CD4-positive, alpha-beta memory T cell (primary cell): Measurements from ENCODE around the gene TBC1D21. TPM values are rescaled to one million over a fixed set of nuclear protein-coding genes. Genes with fewer than 3 reads are reported as not detected.

Experiments
- CTCF ChIA-PET: fragments of 350-600 bp; sonication (Branson Sonifier 250); formaldehyde crosslinking; loops from one replicate; lab custom pipeline; 2021; ENCODE audit warnings: inconsistent platforms; ENCODE audit not compliant: partially characterized antibody; lab: Charles Lee
- POLR2A ChIA-PET: fragments of 350-600 bp; sonication (Branson Sonifier 250); formaldehyde crosslinking; loops from one replicate; lab custom pipeline; 2021; ENCODE audit not compliant: partially characterized antibody; lab: Charles Lee
- DNase-seq, 5 donors: peaks; one replicate each; pipeline versions ENCODE4 v3.0.0 to v3.0.0-alpha.2; 2020 to 2022; ENCODE audit warnings: mixed read lengths in 1 of 5
- H3K27ac ChIP-seq: one replicate; pipeline ENCODE4 v1.7.0; 2013; ENCODE audit warnings: low read depth, low read length
- H3K27me3 ChIP-seq: 2 replicates; pipeline ENCODE4 v1.7.0; 2013; ENCODE audit warnings: mild to moderate bottlenecking, low read length, moderate library complexity; ENCODE audit not compliant: insufficient read depth
- H3K36me3 ChIP-seq: 2 replicates; pipeline ENCODE4 v1.7.0; 2013; ENCODE audit warnings: mild to moderate bottlenecking, low read length, moderate library complexity; ENCODE audit not compliant: insufficient read depth
- H3K4me1 ChIP-seq: 2 replicates; pipeline ENCODE4 v1.7.0; 2013; ENCODE audit warnings: mild to moderate bottlenecking, low read length, moderate library complexity; ENCODE audit not compliant: insufficient read depth
- H3K4me3 ChIP-seq, 2 donors: one replicate each; pipeline ENCODE4 v1.7.0; 2013; ENCODE audit warnings: low read length in 2 of 2, mild to moderate bottlenecking in 1 of 2
- H3K9me3 ChIP-seq, 2 donors: one replicate each; pipeline ENCODE4 v1.7.0; 2013; ENCODE audit warnings: low read length in 2 of 2, control low read depth in 1 of 2; ENCODE audit not compliant: control insufficient read depth in 1 of 2
- H3K27ac Mint-ChIP-seq, 7 donors: one replicate each; pipeline ENCODE4 v1.8.0; 2020 to 2021; ENCODE audit warnings: mixed read lengths in 7 of 7, mild to moderate bottlenecking in 6 of 7, inconsistent platforms in 3 of 7, moderate library complexity in 3 of 7
- H3K27me3 Mint-ChIP-seq, 2 donors: one replicate each; pipeline ENCODE4 v1.8.0; 2020 to 2021; ENCODE audit warnings: mixed read lengths in 2 of 2
- H3K36me3 Mint-ChIP-seq, 2 donors: one replicate each; pipeline ENCODE4 v1.8.0; 2020 to 2021; ENCODE audit warnings: mixed read lengths in 2 of 2, inconsistent platforms in 1 of 2, mild to moderate bottlenecking in 1 of 2
- H3K4me1 Mint-ChIP-seq, 4 donors: one replicate each; pipeline ENCODE4 v1.8.0; 2020 to 2021; ENCODE audit warnings: mixed read lengths in 4 of 4, mild to moderate bottlenecking in 1 of 4
- H3K4me3 Mint-ChIP-seq, 8 donors: one replicate each; pipeline ENCODE4 v1.8.0; 2020 to 2021; ENCODE audit warnings: mixed read lengths in 8 of 8, mild to moderate bottlenecking in 7 of 8, moderate library complexity in 6 of 8, inconsistent platforms in 3 of 8
- H3K9me3 Mint-ChIP-seq, 8 donors: one replicate each; pipeline ENCODE4 v1.8.0; 2020 to 2021; ENCODE audit warnings: mixed read lengths in 8 of 8, mild to moderate bottlenecking in 5 of 8, inconsistent platforms in 3 of 8, moderate library complexity in 1 of 8
- intact Hi-C: fragments of 100-400 bp; cut with micrococcal nuclease; formaldehyde crosslinking; loops from one replicate; pipeline ENCODE4 v1.15.1; 2023
- polyA plus RNA-seq, 2 donors: library from polyadenylated mRNA; unstranded; fragments of 300-500 nt; fragmentation: Illumina TruSeq; gene quantifications; one replicate each; pipeline ENCODE4 v1.2.3, GENCODE V29; 2021
- total RNA-seq, 2 experiments: library from RNA; stranded (reverse); gene quantifications; one replicate each; pipeline ENCODE4 v1.2.3, GENCODE V29; 2021

Gene TBC1D21
- total and polyA plus RNA-seq, 4 experiments from 2014 or later, result not detected

DNA sequence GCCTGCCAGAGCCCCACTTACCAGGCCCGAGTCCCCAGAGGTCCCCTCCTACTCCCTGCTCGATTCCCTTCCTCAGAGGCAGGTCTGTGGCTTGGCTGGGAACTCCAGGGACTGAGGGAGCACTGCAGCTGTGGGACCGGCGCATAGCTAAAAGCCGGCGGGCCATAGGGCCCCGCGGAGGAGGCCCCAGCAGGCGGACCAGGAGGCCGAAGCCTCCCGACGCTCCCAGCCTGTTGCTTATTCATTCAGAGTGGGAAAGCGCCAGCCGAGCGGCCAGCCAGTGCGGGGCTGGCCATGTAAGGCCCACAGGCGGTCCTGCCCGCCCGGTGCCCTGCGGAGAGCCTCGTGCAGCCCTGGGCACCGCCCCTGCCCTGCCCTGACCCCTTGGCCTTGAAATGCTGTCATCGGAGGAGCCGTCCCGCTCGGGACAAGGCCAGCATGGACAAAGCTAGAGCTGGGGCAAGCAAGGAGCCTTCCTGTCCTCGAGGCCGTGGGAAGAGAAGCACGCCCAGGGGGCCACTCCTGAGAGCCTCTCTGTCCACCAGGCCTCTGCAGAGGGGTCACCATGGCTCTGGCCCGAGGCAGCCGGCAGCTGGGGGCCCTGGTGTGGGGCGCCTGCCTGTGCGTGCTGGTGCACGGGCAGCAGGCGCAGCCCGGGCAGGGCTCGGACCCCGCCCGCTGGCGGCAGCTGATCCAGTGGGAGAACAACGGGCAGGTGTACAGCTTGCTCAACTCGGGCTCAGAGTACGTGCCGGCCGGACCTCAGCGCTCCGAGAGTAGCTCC is 53.0 kb downstream of the TBC1D21 start, which contains the start of gene LOXL1:
LOXL1 (plus strand) TSS at position 244 of the 784 bp plus-strand sequence; CDS start at position 566, 322 bp downstream.
- H3K4me3 ChIP-seq, result peak within 1 kb of the TSS in 1 of 2 donors; percentile 58
- peak within 1 kb of the TSS; percentile 77 for H3K27ac ChIP-seq
- CTCF ChIA-PET, result interaction anchor here (1.1 to 5.7 kb wide), 16 partner anchors 8 to 122 kb away, joined by 3 to 27 read pairs (median 9); partner anchors contain the start of gene TBC1D21

DNA sequence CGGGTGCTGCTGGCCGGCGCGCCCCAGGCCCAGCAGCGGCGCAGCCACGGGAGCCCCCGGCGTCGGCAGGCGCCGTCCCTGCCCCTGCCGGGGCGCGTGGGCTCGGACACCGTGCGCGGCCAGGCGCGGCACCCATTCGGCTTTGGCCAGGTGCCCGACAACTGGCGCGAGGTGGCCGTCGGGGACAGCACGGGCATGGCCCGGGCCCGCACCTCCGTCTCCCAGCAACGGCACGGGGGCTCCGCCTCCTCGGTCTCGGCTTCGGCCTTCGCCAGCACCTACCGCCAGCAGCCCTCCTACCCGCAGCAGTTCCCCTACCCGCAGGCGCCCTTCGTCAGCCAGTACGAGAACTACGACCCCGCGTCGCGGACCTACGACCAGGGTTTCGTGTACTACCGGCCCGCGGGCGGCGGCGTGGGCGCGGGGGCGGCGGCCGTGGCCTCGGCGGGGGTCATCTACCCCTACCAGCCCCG is 53.7 kb downstream of the TBC1D21 start:
- POLR2A ChIA-PET, result interaction anchor here (0.6 to 2.0 kb wide), 10 partner anchors 9 to 425 kb away, joined by 3 to 12 read pairs (median 6); no protein-coding TSS in a partner anchor
- Histone ChIP-seq H3K4me3 (peak overlapping the region in 1 of 2 donors; percentile 58), H3K27ac (peak overlapping the region; percentile 77), H3K9me3 (no peaks in the 10 kb centered on the region), H3K36me3 (no peaks in the 10 kb centered on the region), H3K27me3 (no peaks in the 10 kb centered on the region), H3K4me1 (peaks cover 69% of the 10 kb centered on the region)
- Mint-ChIP-seq H3K27ac (peak overlapping the region in 2 of 7 donors; percentile 52 to 68), H3K4me1 (peaks cover 30 to 67% (median 49%) of the 10 kb centered on the region in 4 donors), H3K36me3 (no peaks in the 10 kb centered on the region), H3K27me3 (no peaks in the 10 kb centered on the region), H3K4me3 (peak overlapping the region in 6 of 8 donors; percentile 52 to 80 (median 63)), H3K9me3 (peaks cover 0 to 3% (median 0%) of the 10 kb centered on the region in 8 donors)
- DNase-seq, result peak in 2 of 5 donors; percentile 53 to 65
- intact Hi-C loops, result loop anchor here (2.0 kb wide), 2 partner anchors 38 to 66 kb away; partner anchors contain the start of gene STOML1
- CTCF ChIA-PET, result interaction anchor here (1.1 to 5.7 kb wide), 21 partner anchors 10 to 122 kb away, joined by 3 to 27 read pairs (median 7); partner anchors contain the start of gene TBC1D21

More for the DNA sequence above, 53.0 kb downstream of the TBC1D21 start, which contains the start of gene LOXL1:
- Mint-ChIP-seq H3K27me3 (no peaks in the 10 kb centered on the region), H3K36me3 (no peaks in the 10 kb centered on the region), H3K4me1 (peaks cover 32 to 67% (median 51%) of the 10 kb centered on the region in 4 donors), H3K27ac (peak within 1 kb of the TSS; percentile 78 to 94 (median 88)), H3K9me3 (peaks cover 0 to 1% (median 0%) of the 10 kb centered on the region in 8 donors), H3K4me3 (peak within 1 kb of the TSS; percentile 66 to 81 (median 78))
- intact Hi-C loops, result loop anchor here (2.0 kb wide), 2 partner anchors 38 to 66 kb away; partner anchors contain the start of gene STOML1
- POLR2A ChIA-PET, result interaction anchor here (1.8 to 2.0 kb wide), 2 partner anchors 10 to 39 kb away, joined by 10 to 12 read pairs; no protein-coding TSS in a partner anchor
- peaks cover 69% of the 10 kb centered on the region for H3K4me1 ChIP-seq
- H3K27me3 ChIP-seq, result no peaks in the 10 kb centered on the region
- no peaks in the 10 kb centered on the region for H3K36me3 ChIP-seq
- H3K9me3 ChIP-seq, result no peaks in the 10 kb centered on the region
- no peak for DNase-seq

DNA sequence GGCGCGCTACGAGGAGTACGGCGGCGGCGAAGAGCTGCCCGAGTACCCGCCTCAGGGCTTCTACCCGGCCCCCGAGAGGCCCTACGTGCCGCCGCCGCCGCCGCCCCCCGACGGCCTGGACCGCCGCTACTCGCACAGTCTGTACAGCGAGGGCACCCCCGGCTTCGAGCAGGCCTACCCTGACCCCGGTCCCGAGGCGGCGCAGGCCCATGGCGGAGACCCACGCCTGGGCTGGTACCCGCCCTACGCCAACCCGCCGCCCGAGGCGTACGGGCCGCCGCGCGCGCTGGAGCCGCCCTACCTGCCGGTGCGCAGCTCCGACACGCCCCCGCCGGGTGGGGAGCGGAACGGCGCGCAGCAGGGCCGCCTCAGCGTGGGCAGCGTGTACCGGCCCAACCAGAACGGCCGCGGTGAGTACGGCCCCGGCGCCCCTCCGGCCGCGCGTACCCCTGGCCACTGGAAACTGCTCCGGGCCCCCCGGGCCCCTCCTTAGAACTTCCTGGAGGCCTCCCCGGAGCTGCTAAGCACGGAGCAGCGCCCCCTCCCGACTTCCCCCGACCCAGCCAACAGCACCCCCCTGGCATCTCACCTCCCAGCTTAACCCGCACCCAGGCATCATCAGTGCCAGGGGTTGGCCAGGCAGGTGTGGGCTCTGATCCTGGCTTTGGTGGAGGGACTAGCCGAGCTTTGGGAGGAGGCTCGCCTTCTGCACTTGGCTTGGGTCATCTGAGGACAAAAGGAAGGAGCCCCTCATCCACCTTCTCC is 54.3 kb downstream of the TBC1D21 start:
- peak; percentile 80 to 87 (median 84) for DNase-seq
- H3K4me1 ChIP-seq, result peaks cover 66% of the 10 kb centered on the region
- Mint-ChIP-seq H3K27me3 (no peaks in the 10 kb centered on the region), H3K27ac (peak overlapping the region; percentile 41 to 92 (median 85)), H3K4me3 (peak overlapping the region; percentile 76 to 89 (median 84)), H3K9me3 (peaks cover 0 to 3% (median 0%) of the 10 kb centered on the region in 8 donors), H3K4me1 (peaks cover 30 to 67% (median 48%) of the 10 kb centered on the region in 4 donors), H3K36me3 (no peaks in the 10 kb centered on the region)
- peak overlapping the region; percentile 77 for H3K27ac ChIP-seq
- H3K4me3 ChIP-seq, result peak overlapping the region in 1 of 2 donors; percentile 58
- CTCF ChIA-PET, result interaction anchor here (0.7 to 5.7 kb wide), 25 partner anchors 10 to 121 kb away, joined by 3 to 27 read pairs (median 6); partner anchors contain the start of gene TBC1D21
- H3K9me3 ChIP-seq, result no peaks in the 10 kb centered on the region
- POLR2A ChIA-PET, result interaction anchor here (0.6 to 2.0 kb wide), 14 partner anchors 8 to 1029 kb away, joined by 3 to 12 read pairs (median 6); partner anchors contain the start of gene PML
- intact Hi-C loops, result loop anchor here (2.0 kb wide), 3 partner anchors 37 to 65 kb away; partner anchors contain the start of gene STOML1
- no peaks in the 10 kb centered on the region for H3K36me3 ChIP-seq
- H3K27me3 ChIP-seq, result no peaks in the 10 kb centered on the region

DNA sequence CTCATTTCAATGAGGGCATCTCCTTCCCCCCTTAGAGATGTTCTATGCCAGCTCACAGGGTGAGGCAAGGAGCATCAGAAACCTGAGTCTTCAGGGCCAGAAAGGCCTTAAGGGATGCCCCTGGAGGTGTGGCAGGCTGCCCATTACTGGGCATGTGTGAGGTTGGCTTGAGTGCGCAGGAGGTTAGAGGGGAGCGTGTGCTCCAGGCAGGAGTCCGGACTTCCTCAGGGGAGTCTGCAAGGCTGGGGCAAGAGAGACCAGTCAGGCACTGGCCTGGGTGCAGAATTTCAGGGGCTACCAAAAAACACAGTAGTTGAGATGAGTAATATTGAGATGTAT is 54.8 kb downstream of the TBC1D21 start:
- no peaks in the 10 kb centered on the region for H3K9me3 ChIP-seq
- Mint-ChIP-seq H3K27me3 (no peaks in the 10 kb centered on the region), H3K4me1 (peaks cover 30 to 66% (median 46%) of the 10 kb centered on the region in 4 donors), H3K9me3 (peaks cover 0 to 3% (median 0%) of the 10 kb centered on the region in 8 donors), H3K4me3 (peak overlapping the region; percentile 76 to 89 (median 84)), H3K36me3 (no peaks in the 10 kb centered on the region), H3K27ac (peak overlapping the region; percentile 70 to 92 (median 85))
- H3K36me3 ChIP-seq, result no peaks in the 10 kb centered on the region
- intact Hi-C loops, result loop anchor here (2.0 kb wide), 1 partner anchor 53 kb away; no protein-coding TSS in a partner anchor
- no peaks in the 10 kb centered on the region for H3K27me3 ChIP-seq
- peaks cover 67% of the 10 kb centered on the region for H3K4me1 ChIP-seq
- DNase-seq, result no peak
- H3K4me3 ChIP-seq, result peak overlapping the region in 1 of 2 donors; percentile 58
- peak overlapping the region; percentile 77 for H3K27ac ChIP-seq
- CTCF ChIA-PET, result interaction anchor here (0.7 to 5.7 kb wide), 20 partner anchors 9 to 78 kb away, joined by 3 to 27 read pairs (median 8); partner anchors contain the start of gene TBC1D21
- POLR2A ChIA-PET, result interaction anchor here (0.7 to 2.0 kb wide), 13 partner anchors 8 to 1029 kb away, joined by 3 to 12 read pairs (median 7); partner anchors contain the start of gene PML

DNA sequence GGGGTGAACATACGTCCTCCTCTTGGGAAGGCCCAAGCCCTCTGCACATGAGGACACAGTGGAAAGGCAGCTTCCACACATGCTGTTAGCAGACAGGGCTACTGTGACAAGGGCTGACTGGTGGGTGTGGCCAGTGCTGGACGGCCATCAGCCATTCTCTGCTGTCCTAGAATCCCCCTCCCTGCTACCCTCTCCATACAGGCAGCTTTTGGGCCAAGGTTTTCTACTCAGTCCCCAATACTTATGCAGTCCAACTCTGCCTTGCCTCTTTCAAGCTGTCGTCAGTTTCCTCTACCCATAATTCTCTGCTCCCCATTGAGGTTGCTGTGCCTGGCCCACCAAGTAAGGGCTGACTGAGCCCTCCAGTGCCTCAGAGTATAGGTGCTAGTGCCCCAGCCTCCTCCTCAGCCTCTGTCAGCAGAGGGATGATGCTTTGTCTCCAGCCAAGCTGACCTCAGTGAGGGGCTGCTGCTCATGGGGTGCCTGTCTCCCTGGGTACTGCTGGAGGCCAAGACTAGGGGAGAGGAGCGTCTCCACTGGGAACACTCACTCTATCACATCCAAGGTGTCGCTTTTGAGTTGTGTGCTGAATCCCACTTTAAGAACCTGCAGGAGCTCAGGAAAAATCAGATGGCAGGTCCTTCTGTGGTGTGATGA is 55.7 kb downstream of the TBC1D21 start:
- no peak overlapping the region for H3K27ac ChIP-seq
- H3K27ac Mint-ChIP-seq, result peak overlapping the region in 4 of 7 donors; percentile 46 to 87 (median 80)
- H3K4me3 ChIP-seq, result no peak overlapping the region
- CTCF ChIA-PET, result interaction anchor here (0.8 to 5.7 kb wide), 7 partner anchors 9 to 65 kb away, joined by 3 to 27 read pairs (median 16); partner anchors contain the start of genes PML and TBC1D21
- peaks cover 24 to 66% (median 38%) of the 10 kb centered on the region in 4 donors for H3K4me1 Mint-ChIP-seq
- H3K9me3 ChIP-seq, result no peaks in the 10 kb centered on the region
- no peaks in the 10 kb centered on the region for H3K27me3 ChIP-seq
- peak overlapping the region; percentile 3 to 69 (median 54) for H3K4me3 Mint-ChIP-seq
- intact Hi-C loops, result loop anchor here (2.0 kb wide), 1 partner anchor 54 kb away; no protein-coding TSS in a partner anchor
- H3K36me3 Mint-ChIP-seq, result no peaks in the 10 kb centered on the region
- POLR2A ChIA-PET, result interaction anchor here (0.6 to 2.5 kb wide), 2 partner anchors 9 to 462 kb away, joined by 3 to 7 read pairs; no protein-coding TSS in a partner anchor
- no peaks in the 10 kb centered on the region for H3K36me3 ChIP-seq
- DNase-seq, result no peak
- H3K9me3 Mint-ChIP-seq, result peaks cover 0 to 3% (median 0%) of the 10 kb centered on the region in 8 donors
- no peaks in the 10 kb centered on the region for H3K27me3 Mint-ChIP-seq
- H3K4me1 ChIP-seq, result peaks cover 67% of the 10 kb centered on the region
